GM12878 (cell line): ENCODE measurements around the gene ACOX1. TPM values are rescaled to one million over a fixed set of nuclear protein-coding genes. Genes with fewer than 3 reads are reported as not detected.

Experiments
- ATAC-seq: fragments of 200-7000 bp; cut with Tn5 transposase; 3 replicates; pipeline ENCODE4 v1.9.1; 2020; ENCODE audit warnings: mild to moderate bottlenecking, moderate library complexity
- BruUV-seq: library from RNA; stranded (reverse); fragments of 400-500 nt; replicated peaks from 2 replicates; lab custom pipeline; 2021; lab: Mats Ljungman, UMichigan
- CTCF ChIA-PET: fragments of 300-600 bp; sonication (Branson Sonifier 250); formaldehyde crosslinking; extraction: SDS; loops from one replicate; lab custom pipeline; 2021; ENCODE audit warnings: inconsistent platforms; lab: Yijun Ruan, JAX
- POLR2A ChIA-PET: fragments of 350-600 bp; formaldehyde crosslinking; extraction: SDS; loops from one replicate; lab custom pipeline; 2021; ENCODE audit warnings: inconsistent platforms; lab: Charles Lee
- RAD21 ChIA-PET: fragments of 300-600 bp; sonication (Branson Sonifier 250); formaldehyde crosslinking; loops from one replicate; lab custom pipeline; 2023; ENCODE audit warnings: antibody characterized with exemption; ENCODE audit not compliant: unreplicated experiment; lab: Charles Lee
- SMC1A ChIA-PET: fragments of 300-600 bp; sonication (Branson Sonifier 250); formaldehyde crosslinking; loops from one replicate; lab custom pipeline; 2023; ENCODE audit not compliant: unreplicated experiment, uncharacterized antibody; lab: Charles Lee
- DNase-seq: peaks from one replicate; pipeline ENCODE4 v3.0.0-alpha.2; 2011; ENCODE audit warnings: low read depth, low spot score
- FAIRE-seq: peaks from 3 replicates; lab custom pipeline; 2011; peaks lifted over from hg19 to GRCh38; lab: Jason Lieb, UNC
- H2AFZ ChIP-seq: 2 replicates; pipeline ENCODE4 v1.6.0; 2011; ENCODE audit warnings: low read depth, low read length, control low read depth; ENCODE audit not compliant: control insufficient read depth
- H3K27ac ChIP-seq: 2 replicates; pipeline ENCODE4 v1.5.1; 2011; ENCODE audit warnings: control low read depth; ENCODE audit not compliant: control insufficient read depth, insufficient read depth
- H3K27me3 ChIP-seq, 2 experiments: replicated peaks in 1 of 2; 2 replicates each; pipeline versions ENCODE4 v1.6.0 to v1.6.1; 2011; ENCODE audit warnings: low read length in 1 of 2; ENCODE audit not compliant: control insufficient read depth in 2 of 2, insufficient read depth in 2 of 2
- H3K36me3 ChIP-seq, 2 experiments: 2 replicates each; pipeline ENCODE4 v1.5.1; 2011; ENCODE audit warnings: low read length in 1 of 2; ENCODE audit not compliant: control insufficient read depth in 2 of 2, insufficient read depth in 2 of 2
- H3K4me1 ChIP-seq: 2 replicates; pipeline ENCODE4 v1.6.1; 2011; ENCODE audit warnings: mild to moderate bottlenecking, low read length, moderate library complexity, mixed read lengths; ENCODE audit not compliant: control insufficient read depth, insufficient read depth
- H3K4me2 ChIP-seq: 2 replicates; pipeline ENCODE4 v1.6.0; 2011; ENCODE audit warnings: control low read depth; ENCODE audit not compliant: control insufficient read depth, insufficient read depth
- H3K4me3 ChIP-seq: fragments of 200-600 bp; sonication (generic); 2 replicates; pipeline ENCODE4 v1.5.1; 2016
- H3K79me2 ChIP-seq: 2 replicates; pipeline ENCODE4 v1.6.0; 2011; ENCODE audit warnings: low read length; ENCODE audit not compliant: control insufficient read depth, insufficient read depth
- H3K9ac ChIP-seq: 2 replicates; pipeline ENCODE4 v1.8.0; 2011; ENCODE audit warnings: low read length, control low read depth, mixed read lengths; ENCODE audit not compliant: control insufficient read depth, insufficient read depth
- H3K9me3 ChIP-seq: replicated peaks from 3 replicates; pipeline ENCODE4 v1.5.1; 2011; ENCODE audit warnings: mild to moderate bottlenecking, low read length; ENCODE audit not compliant: control insufficient read depth, insufficient read depth
- H4K20me1 ChIP-seq: 2 replicates; pipeline ENCODE4 v1.6.0; 2011; ENCODE audit not compliant: control insufficient read depth, insufficient read depth
- CBX5 ChIP-seq: sonication (generic); IDR thresholded peaks from 2 replicates; pipeline ENCODE4 v1.6.1; 2016; ENCODE audit warnings: low read depth, moderate library complexity, mild to moderate bottlenecking, inconsistent platforms
- CEBPB ChIP-seq, 2 experiments: fragments of 150-350 bp in 1 of 2; IDR thresholded peaks; 2 replicates each; pipeline ENCODE4 v1.6.1; 2012 to 2014; ENCODE audit warnings: low read depth in 2 of 2, low read length in 2 of 2, borderline replicate concordance in 1 of 2, inconsistent platforms in 1 of 2
- LARP7 ChIP-seq: fragments of 450-650 bp; IDR thresholded peaks from 2 replicates; pipeline ENCODE4 v1.6.1; 2017; ENCODE audit warnings: mild to moderate bottlenecking
- NBN ChIP-seq: fragments of 450-650 bp; IDR thresholded peaks from 2 replicates; pipeline ENCODE4 v1.6.1; 2016
- NR2C2 ChIP-seq: IDR thresholded peaks from 2 replicates; pipeline ENCODE4 v1.6.1; 2011; ENCODE audit warnings: borderline replicate concordance, low read depth; ENCODE audit not compliant: control insufficient read depth, insufficient read length
- PKNOX1 ChIP-seq: fragments of 450-650 bp; IDR thresholded peaks from 2 replicates; pipeline ENCODE4 v1.6.1; 2016; ENCODE audit warnings: mild to moderate bottlenecking
- POLR2A ChIP-seq: IDR thresholded peaks from 2 replicates; pipeline ENCODE4 v1.6.1; 2011; ENCODE audit warnings: low read depth, mild to moderate bottlenecking, low read length
- SMAD5 ChIP-seq: IDR thresholded peaks from 2 replicates; pipeline ENCODE4 v1.6.1; 2016; ENCODE audit warnings: antibody characterized with exemption, low read depth
- ZSCAN29 ChIP-seq: fragments of 450-650 bp; IDR thresholded peaks from 2 replicates; pipeline ENCODE4 v1.6.1; 2017; ENCODE audit warnings: mild to moderate bottlenecking, moderate library complexity
- WGBS: methylation state at CpG from one replicate; pipeline ENCODE4 v1.1.6; 2016; ENCODE audit warnings: low lambda C conversion rate; ENCODE audit not compliant: insufficient replicate concordance, insufficient coverage; ENCODE audit errors: missing lambda C conversion rate; 5-methylcytosine and 5-hydroxymethylcytosine counted together
- in situ Hi-C: fragments of 300-500 bp; cut with MboI; formaldehyde crosslinking; loops from 9 replicates; pipeline ENCODE4 v1.14.3; 2018; ENCODE audit warnings: mixed read lengths
- intact Hi-C: fragments of 100-400 bp; cut with micrococcal nuclease; formaldehyde crosslinking; loops from one replicate; pipeline ENCODE4 v1.14.2; 2022; ENCODE audit not compliant: unreplicated experiment
- polyA plus RNA-seq, 11 experiments: library from polyadenylated mRNA; depleted of rRNA in 4 of 11; unstranded in 6 of 11; stranded (reverse) in 5 of 11; fragments of >200 nt; fragmentation: Nextera tagmentation in 4 of 11; fragmentation: Illumina TruSeq in 1 of 11; extraction: Ambion mirVana in 4 of 11; extraction: Trizol in 1 of 11; gene quantifications; 1 replicate in 1 of 11; 2 replicates in 10 of 11; pipeline versions ENCODE4 v1.2.1 to v1.2.3, GENCODE V29; 2011 to 2016; ENCODE audit warnings: inconsistent platforms in 2 of 11, missing spikeins in 2 of 11, low read depth in 1 of 11
- total RNA-seq, 4 experiments: library from RNA; depleted of rRNA in 3 of 4; stranded (reverse); fragments of >200 nt in 3 of 4; fragmentation: Illumina TruSeq in 1 of 4; extraction: Trizol in 1 of 4; gene quantifications; 2 replicates each; pipeline versions ENCODE4 v1.2.1 to v1.2.3, GENCODE V29; 2013 to 2021
- TF ChIP-seq, protein P1 (sequence below): fragments of 450-650 bp; formaldehyde crosslinking; IDR thresholded peaks from 2 replicates; pipeline ENCODE4 v1.5.0; 2022; ENCODE audit warnings: mild to moderate bottlenecking, missing genetic modification characterization
- TF ChIP-seq, protein P2 (sequence below): fragments of 450-650 bp; IDR thresholded peaks from 2 replicates; pipeline ENCODE4 v1.6.1; 2016; ENCODE audit warnings: mild to moderate bottlenecking, moderate library complexity, borderline replicate concordance
- TF ChIP-seq, protein P3 (sequence below), 3 experiments: IDR thresholded peaks in 2 of 3; conservative IDR thresholded peaks in 1 of 3; 2 replicates each; pipeline ENCODE4 v1.5.1; 2011; ENCODE audit warnings: low read depth in 3 of 3, low read length in 3 of 3, mild to moderate bottlenecking in 3 of 3, control low read depth in 2 of 3, moderate library complexity in 2 of 3, inconsistent platforms in 1 of 3, mixed read lengths in 1 of 3; ENCODE audit not compliant: control insufficient read depth in 2 of 3, insufficient read depth in 1 of 3; ENCODE audit errors: extremely low read depth in 1 of 3

Gene ACOX1
- total and polyA plus RNA-seq, 10 of the 15 experiments (the other 5 are each of a cell fraction or from before 2014, with no cell fraction given) = 6.5 to 26.2 (median 21.6) TPM

GRCh38 chr17:75998327-75998795, 19.4 kb upstream of the ACOX1 start:
- no peak for ATAC-seq
- DNase-seq = no peak
- in situ Hi-C loops = no loop called here
- H3K9me3 ChIP-seq = no peaks in the 10 kb centered on the region
- no TSS peak for BruUV-seq
- ChIA-PET RAD21 (interaction anchor here (0.7 to 2.5 kb wide), 3 partner anchors 10 to 57 kb away, joined by 3 to 11 read pairs (median 8); partner anchors contain the start of genes ACOX1, FBF1 and TEN1), CTCF (interaction anchor here (0.6 to 10.7 kb wide), 10 partner anchors 10 to 140 kb away, joined by 3 to 70 read pairs (median 5); partner anchors contain the start of genes ACOX1, MRPL38 and TEN1), SMC1A (interaction anchor here (1.7 kb wide), 1 partner anchor 17 kb away, joined by 10 read pairs; no protein-coding TSS in a partner anchor), POLR2A (interaction anchor here (0.9 to 1.4 kb wide), 5 partner anchors 15 to 218 kb away, joined by 3 to 7 read pairs (median 3); partner anchors contain the start of gene FBF1)
- WGBS = 97% methylated on average over 9 of the region's 9 CpGs
- no peak overlapping the region for H3K27ac ChIP-seq
- no peaks in the 10 kb centered on the region for H3K79me2 ChIP-seq
- FAIRE-seq = no peak
- H3K36me3 ChIP-seq = peaks cover 3% of the 10 kb centered on the region in 2 experiments; a peak in 2 of 4 replicates
- H4K20me1 ChIP-seq = no peaks in the 10 kb centered on the region
- H3K4me2 ChIP-seq = no peak overlapping the region
- H2AFZ ChIP-seq = no peak overlapping the region
- intact Hi-C loops = loop anchor here (5.0 kb wide), 1 partner anchor 56 kb away; the partner anchor contains the start of gene FBF1
- peaks cover 16% of the 10 kb centered on the region for H3K4me1 ChIP-seq
- H3K4me3 ChIP-seq = no peak overlapping the region
- no peak overlapping the region for H3K9ac ChIP-seq
- no peaks in the 10 kb centered on the region for H3K27me3 ChIP-seq
- TF ChIP-seq POLR2A = no peak
- TF ChIP-seq ZSCAN29 = no peak
- TF ChIP-seq, protein P1, sequence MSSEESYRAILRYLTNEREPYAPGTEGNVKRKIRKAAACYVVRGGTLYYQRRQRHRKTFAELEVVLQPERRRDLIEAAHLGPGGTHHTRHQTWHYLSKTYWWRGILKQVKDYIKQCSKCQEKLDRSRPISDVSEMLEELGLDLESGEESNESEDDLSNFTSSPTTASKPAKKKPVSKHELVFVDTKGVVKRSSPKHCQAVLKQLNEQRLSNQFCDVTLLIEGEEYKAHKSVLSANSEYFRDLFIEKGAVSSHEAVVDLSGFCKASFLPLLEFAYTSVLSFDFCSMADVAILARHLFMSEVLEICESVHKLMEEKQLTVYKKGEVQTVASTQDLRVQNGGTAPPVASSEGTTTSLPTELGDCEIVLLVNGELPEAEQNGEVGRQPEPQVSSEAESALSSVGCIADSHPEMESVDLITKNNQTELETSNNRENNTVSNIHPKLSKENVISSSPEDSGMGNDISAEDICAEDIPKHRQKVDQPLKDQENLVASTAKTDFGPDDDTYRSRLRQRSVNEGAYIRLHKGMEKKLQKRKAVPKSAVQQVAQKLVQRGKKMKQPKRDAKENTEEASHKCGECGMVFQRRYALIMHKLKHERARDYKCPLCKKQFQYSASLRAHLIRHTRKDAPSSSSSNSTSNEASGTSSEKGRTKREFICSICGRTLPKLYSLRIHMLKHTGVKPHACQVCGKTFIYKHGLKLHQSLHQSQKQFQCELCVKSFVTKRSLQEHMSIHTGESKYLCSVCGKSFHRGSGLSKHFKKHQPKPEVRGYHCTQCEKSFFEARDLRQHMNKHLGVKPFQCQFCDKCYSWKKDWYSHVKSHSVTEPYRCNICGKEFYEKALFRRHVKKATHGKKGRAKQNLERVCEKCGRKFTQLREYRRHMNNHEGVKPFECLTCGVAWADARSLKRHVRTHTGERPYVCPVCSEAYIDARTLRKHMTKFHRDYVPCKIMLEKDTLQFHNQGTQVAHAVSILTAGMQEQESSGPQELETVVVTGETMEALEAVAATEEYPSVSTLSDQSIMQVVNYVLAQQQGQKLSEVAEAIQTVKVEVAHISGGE (CRISPR knock-in tag) = no peak
- no peak for TF ChIP-seq CEBPB (IDR thresholded peaks at IDR 0.05; ENCODE audit: borderline replicate concordance in 1 of 2, low read depth in 2 of 2, low read length in 2 of 2)
- TF ChIP-seq NBN = no peak
- TF ChIP-seq, protein P2, sequence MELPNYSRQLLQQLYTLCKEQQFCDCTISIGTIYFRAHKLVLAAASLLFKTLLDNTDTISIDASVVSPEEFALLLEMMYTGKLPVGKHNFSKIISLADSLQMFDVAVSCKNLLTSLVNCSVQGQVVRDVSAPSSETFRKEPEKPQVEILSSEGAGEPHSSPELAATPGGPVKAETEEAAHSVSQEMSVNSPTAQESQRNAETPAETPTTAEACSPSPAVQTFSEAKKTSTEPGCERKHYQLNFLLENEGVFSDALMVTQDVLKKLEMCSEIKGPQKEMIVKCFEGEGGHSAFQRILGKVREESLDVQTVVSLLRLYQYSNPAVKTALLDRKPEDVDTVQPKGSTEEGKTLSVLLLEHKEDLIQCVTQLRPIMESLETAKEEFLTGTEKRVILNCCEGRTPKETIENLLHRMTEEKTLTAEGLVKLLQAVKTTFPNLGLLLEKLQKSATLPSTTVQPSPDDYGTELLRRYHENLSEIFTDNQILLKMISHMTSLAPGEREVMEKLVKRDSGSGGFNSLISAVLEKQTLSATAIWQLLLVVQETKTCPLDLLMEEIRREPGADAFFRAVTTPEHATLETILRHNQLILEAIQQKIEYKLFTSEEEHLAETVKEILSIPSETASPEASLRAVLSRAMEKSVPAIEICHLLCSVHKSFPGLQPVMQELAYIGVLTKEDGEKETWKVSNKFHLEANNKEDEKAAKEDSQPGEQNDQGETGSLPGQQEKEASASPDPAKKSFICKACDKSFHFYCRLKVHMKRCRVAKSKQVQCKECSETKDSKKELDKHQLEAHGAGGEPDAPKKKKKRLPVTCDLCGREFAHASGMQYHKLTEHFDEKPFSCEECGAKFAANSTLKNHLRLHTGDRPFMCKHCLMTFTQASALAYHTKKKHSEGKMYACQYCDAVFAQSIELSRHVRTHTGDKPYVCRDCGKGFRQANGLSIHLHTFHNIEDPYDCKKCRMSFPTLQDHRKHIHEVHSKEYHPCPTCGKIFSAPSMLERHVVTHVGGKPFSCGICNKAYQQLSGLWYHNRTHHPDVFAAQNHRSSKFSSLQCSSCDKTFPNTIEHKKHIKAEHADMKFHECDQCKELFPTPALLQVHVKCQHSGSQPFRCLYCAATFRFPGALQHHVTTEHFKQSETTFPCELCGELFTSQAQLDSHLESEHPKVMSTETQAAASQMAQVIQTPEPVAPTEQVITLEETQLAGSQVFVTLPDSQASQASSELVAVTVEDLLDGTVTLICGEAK = no peak
- no peak for TF ChIP-seq PKNOX1
- TF ChIP-seq, protein P3, sequence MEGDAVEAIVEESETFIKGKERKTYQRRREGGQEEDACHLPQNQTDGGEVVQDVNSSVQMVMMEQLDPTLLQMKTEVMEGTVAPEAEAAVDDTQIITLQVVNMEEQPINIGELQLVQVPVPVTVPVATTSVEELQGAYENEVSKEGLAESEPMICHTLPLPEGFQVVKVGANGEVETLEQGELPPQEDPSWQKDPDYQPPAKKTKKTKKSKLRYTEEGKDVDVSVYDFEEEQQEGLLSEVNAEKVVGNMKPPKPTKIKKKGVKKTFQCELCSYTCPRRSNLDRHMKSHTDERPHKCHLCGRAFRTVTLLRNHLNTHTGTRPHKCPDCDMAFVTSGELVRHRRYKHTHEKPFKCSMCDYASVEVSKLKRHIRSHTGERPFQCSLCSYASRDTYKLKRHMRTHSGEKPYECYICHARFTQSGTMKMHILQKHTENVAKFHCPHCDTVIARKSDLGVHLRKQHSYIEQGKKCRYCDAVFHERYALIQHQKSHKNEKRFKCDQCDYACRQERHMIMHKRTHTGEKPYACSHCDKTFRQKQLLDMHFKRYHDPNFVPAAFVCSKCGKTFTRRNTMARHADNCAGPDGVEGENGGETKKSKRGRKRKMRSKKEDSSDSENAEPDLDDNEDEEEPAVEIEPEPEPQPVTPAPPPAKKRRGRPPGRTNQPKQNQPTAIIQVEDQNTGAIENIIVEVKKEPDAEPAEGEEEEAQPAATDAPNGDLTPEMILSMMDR (IDR thresholded peaks at IDR 0.05 in 2 of 3, conservative IDR thresholded peaks at IDR 0.05 in 1 of 3; ENCODE audit: control insufficient read depth in 2 of 3, extremely low read depth in 1 of 3, insufficient read depth in 1 of 3, low read depth in 3 of 3, low read length in 3 of 3) = no peak
- no peak for TF ChIP-seq SMAD5
- TF ChIP-seq LARP7 = no peak
- no peak for TF ChIP-seq NR2C2
- TF ChIP-seq CBX5 = no peak
